Measurements from ENCODE around the gene KCNK4.

KCNK4 gene

DNA sequence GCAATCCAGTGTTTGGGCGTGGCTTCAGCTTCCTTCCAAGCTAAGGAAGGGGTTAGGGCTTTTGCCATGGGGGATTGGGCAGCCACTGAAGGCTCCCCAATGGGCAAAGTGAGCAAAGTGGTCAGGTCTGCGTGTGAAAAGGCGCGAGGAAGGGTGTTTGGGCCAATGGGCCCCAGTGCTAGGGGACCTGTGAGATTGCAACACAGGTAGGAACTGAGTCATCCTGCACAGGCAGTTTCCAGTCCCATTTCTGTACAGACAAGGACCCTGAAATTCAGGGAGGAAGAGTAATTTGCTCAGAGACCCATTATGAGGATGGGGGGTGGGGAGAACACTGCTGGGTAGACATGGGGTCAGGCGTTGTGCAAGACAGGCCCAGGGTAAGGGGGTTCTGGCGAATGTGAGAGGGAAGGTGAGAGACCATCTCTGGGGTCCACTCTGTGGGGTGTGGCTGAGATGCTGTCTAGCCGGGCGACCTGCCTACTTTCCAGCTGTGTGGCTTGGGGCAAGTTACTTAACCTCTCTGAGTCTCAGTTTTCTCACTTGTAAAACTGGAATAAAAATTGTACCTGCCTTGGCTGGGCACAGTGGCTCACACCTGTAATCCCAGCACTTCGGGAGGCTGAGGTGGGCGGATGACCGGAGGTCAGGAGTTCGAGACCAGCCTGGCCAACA is 56.2 kb downstream of the KCNK4 start:
- no peak for DNase-seq (ENCODE audit: low read depth, low spot score)

DNA sequence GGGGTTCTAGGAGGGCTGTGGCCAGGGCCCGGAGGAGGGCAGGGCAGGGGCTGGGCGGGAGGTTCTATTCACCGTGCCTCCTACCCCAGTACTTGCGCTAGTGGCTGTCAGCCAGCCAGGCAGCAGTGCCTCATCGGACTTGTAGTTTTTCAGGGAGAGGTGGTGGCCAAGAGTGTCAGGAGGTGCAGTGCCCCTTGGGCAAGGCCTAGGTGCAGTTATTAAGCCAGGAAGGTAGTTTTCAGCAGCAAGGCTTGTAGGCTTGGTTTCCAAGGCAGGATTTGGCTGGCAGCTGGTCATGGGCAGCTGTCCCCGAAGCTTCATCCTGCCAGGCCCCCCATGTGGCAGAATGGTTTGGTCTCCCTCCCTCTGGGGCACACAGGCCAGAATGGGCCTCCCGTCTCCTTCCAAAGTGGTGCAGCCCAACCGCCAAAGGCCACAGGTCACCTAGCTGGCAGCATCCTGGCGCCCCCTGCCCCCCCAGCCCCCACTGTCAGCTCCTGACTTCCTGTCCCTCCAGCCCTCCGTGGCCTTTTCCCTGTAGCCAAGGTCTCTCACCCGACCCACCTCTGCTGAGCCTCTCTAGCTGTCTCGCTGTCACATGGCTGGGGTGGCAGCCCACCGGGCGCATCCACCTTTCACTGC is 57.4 kb downstream of the KCNK4 start:
- no peak for DNase-seq (ENCODE audit: low read depth, low spot score)

DNA sequence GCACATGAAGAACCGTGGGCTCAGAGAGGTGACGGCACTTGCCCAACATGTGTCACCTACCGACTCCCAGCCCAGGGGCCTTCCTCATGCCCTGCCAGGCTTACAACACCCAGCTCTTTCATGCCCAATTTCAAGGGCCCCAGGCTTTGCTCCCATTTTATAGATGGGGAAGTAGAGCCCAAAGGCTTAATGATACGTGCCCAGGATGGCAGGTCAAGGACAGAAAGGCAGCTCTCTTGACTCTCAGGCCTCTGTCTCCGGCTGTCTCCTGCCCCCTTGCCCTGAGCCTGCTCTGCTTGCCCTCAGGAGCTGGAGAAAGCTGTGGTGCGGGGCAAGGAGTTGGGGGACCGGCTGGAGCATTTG is 57.9 kb downstream of the KCNK4 start:
- DNase-seq (ENCODE audit: low read depth, low spot score), result no peak

DNA sequence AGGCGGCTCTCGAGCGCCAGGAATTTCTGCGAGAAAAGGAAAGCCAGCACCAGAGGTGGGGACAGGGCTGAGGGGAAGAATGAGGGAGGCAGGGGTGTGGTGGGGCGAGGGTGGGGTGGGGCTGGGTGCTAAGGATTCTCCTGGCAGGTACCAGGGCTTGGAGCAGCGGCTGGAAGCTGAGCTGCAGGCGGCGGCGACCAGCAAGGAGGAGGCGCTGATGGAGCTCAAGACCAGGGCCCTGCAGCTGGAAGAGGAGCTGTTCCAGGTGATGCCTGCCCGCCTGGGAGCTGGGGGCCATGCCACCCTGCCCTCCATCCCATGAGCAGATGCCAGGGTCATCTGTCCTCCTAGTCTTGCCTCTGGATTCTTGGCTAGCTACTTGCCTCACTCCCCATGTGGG is 58.3 kb downstream of the KCNK4 start:
- DNase-seq (ENCODE audit: low read depth, low spot score), result no peak
